ENCODE measurements around the gene GALNT2. TPM values are rescaled to one million over a fixed set of nuclear protein-coding genes. Genes with fewer than 3 reads are reported as not detected.

GALNT2 gene
- total RNA-seq, 3 donors from 2014 or later: 29.5 to 59.1 (median 55.2) TPM

DNA sequence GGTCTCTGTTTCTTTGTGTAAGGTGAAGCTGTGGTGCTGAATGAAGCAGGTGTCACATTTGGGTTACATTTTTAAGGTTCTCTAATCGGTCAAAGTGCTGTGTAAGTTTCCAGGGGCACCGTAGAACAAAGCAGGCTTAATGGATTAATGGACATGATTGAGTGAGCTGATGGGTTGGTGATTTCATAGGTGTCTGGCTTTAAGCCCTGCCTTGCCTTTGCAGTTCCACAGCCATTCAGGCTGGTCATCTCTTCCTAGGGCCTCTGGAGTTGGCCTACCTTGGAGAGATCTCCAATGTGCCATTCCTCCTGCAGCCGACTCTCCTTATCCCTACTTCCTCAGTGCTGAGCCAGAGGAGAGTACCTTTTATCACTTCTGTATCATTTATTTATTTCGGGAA lies 15.2 kb downstream of the GALNT2 start:
- Histone ChIP-seq H3K9me3 (no peaks in the 10 kb centered on the region), H3K4me1 (ENCODE audit: low read depth) (peaks cover 9% of the 10 kb centered on the region), H3K36me3 (ENCODE audit: low read depth) (no peaks in the 10 kb centered on the region), H3K4me3 (no peak overlapping the region)
- TF ChIP-seq, protein P1, sequence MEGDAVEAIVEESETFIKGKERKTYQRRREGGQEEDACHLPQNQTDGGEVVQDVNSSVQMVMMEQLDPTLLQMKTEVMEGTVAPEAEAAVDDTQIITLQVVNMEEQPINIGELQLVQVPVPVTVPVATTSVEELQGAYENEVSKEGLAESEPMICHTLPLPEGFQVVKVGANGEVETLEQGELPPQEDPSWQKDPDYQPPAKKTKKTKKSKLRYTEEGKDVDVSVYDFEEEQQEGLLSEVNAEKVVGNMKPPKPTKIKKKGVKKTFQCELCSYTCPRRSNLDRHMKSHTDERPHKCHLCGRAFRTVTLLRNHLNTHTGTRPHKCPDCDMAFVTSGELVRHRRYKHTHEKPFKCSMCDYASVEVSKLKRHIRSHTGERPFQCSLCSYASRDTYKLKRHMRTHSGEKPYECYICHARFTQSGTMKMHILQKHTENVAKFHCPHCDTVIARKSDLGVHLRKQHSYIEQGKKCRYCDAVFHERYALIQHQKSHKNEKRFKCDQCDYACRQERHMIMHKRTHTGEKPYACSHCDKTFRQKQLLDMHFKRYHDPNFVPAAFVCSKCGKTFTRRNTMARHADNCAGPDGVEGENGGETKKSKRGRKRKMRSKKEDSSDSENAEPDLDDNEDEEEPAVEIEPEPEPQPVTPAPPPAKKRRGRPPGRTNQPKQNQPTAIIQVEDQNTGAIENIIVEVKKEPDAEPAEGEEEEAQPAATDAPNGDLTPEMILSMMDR (IDR thresholded peaks at IDR 0.05): no peak
- DNase-seq (no peak), ATAC-seq (no peak)
- intact Hi-C loops (cut with DNase I, micrococcal nuclease): no loop called here

DNA sequence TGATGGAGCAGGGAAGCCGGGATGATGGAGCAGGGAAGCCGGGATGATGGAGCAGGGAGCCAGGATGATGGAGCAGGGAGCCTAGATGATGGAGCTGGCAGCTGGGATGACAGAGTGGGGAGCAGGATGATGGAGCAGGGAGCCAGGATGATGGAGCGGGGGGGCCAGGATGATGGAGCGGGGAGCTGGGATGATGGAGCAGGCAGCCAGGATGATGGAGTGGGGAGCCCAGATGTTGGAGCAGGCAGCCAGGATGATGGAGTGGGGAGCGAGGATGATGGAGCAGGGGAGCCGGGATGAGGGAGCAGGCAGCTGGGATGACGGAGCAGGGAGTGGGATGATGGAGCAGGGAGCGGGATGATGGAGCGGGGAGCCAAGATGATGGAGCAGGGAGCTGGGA lies 16.0 kb downstream of the GALNT2 start:
- Histone ChIP-seq H3K4me1 (ENCODE audit: low read depth) (peaks cover 9% of the 10 kb centered on the region), H3K4me3 (no peak overlapping the region), H3K9me3 (no peaks in the 10 kb centered on the region), H3K36me3 (ENCODE audit: low read depth) (no peaks in the 10 kb centered on the region)
- ATAC-seq (no peak), DNase-seq (no peak)
- intact Hi-C loops (cut with DNase I, micrococcal nuclease): no loop called here
- TF ChIP-seq, protein P1 (IDR thresholded peaks at IDR 0.05): no peak

DNA sequence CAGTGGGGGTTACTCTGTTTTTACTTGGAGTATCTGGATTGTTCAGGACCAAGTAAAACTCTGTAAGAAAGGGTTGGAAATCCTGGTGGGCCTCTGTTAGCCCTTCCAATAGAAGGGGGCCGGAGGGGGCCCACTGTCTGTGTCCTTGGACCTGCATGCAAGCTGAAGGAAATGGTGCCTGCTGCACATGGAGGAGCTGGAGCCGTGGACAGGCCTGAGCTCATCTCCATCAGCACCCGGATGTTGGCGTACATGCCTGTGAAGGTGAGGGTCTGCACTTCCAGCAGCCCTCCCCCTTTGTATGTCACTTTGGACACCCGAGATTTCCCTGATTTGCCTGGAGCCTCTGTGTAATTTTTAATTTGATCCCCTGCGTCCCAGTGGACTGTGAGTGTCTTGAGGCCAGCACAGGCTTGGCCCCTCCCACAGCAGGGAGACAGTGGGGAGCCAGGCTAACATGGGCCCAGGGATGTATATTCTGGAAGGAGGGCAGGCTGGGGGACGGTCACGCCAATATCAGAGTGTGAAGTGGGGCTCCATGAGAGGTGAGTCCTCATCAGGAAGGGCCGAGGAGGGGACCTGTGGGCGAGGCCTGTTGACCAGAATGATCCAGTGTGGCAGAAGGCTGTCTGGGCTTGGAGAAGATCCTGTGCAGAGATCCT lies 16.8 kb downstream of the GALNT2 start:
- Histone ChIP-seq H3K9me3 (no peaks in the 10 kb centered on the region), H3K4me1 (ENCODE audit: low read depth) (peaks cover 9% of the 10 kb centered on the region), H3K36me3 (ENCODE audit: low read depth) (no peaks in the 10 kb centered on the region), H3K4me3 (no peak overlapping the region)
- intact Hi-C loops (cut with DNase I, micrococcal nuclease): no loop called here
- DNase-seq: no peak
- no peak for ATAC-seq
- TF ChIP-seq, protein P1 (IDR thresholded peaks at IDR 0.05): no peak

GRCh38 chr1:230084408-230085177 lies 17.6 kb downstream of the GALNT2 start:
- DNase-seq: no peak
- Histone ChIP-seq H3K9me3 (no peaks in the 10 kb centered on the region), H3K36me3 (ENCODE audit: low read depth) (no peaks in the 10 kb centered on the region), H3K4me3 (no peak overlapping the region), H3K4me1 (ENCODE audit: low read depth) (peaks cover 9% of the 10 kb centered on the region)
- intact Hi-C loops (cut with DNase I, micrococcal nuclease): no loop called here
- TF ChIP-seq, protein P1 (IDR thresholded peaks at IDR 0.05): no peak
- peak; percentile 64 for ATAC-seq

DNA sequence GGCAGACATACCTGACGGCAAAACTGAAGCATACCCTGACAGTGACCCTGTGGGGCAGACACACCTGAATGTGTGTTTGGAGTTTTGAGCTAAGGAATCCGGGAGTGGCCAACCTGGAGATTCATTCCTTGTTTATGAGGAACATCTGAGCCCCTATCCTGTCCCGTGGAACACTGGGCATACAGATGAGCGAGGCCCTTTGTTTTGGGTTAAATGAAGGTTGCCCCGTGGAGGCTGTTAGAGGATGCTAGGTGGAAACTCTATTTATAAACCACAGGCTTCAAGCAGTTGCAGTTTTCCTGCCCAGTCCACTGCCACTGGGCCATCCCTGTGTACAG lies 18.1 kb downstream of the GALNT2 start:
- H3K9me3 ChIP-seq: no peaks in the 10 kb centered on the region
- H3K4me3 ChIP-seq: no peak overlapping the region
- DNase-seq: no peak
- TF ChIP-seq, protein P1 (IDR thresholded peaks at IDR 0.05): no peak
- ATAC-seq: no peak
- H3K36me3 ChIP-seq (ENCODE audit: low read depth): no peaks in the 10 kb centered on the region
- intact Hi-C loops (cut with DNase I, micrococcal nuclease): no loop called here
- peaks cover 9% of the 10 kb centered on the region for H3K4me1 ChIP-seq (ENCODE audit: low read depth)

Data from mucosa of descending colon (tissue), 3 donors.